MM.1S (cell line): ENCODE data around the gene MEGF6.

Source experiments
- DNase-seq: peaks from one replicate; pipeline ENCODE4 v3.0.0-alpha.2; 2015
- H2AFZ ChIP-seq: fragments of 300-600 bp; sonication (generic); 2 replicates; pipeline ENCODE4 v1.6.0; 2016; ENCODE audit warnings: antibody characterized with exemption, low read length
- H3F3A ChIP-seq: fragments of 300-600 bp; sonication (generic); 2 replicates; pipeline ENCODE4 v1.6.1; 2016; ENCODE audit warnings: mild to moderate bottlenecking, antibody characterized with exemption, low read length, moderate library complexity, mixed read lengths; ENCODE audit not compliant: insufficient read depth
- H3K27ac ChIP-seq: fragments of 300-600 bp; sonication (generic); 2 replicates; pipeline ENCODE4 v1.5.1; 2016; ENCODE audit warnings: mild to moderate bottlenecking, low read length
- H3K27me3 ChIP-seq: fragments of 300-600 bp; sonication (generic); replicated peaks from 2 replicates; pipeline ENCODE4 v1.6.0; 2016; ENCODE audit warnings: low read length; ENCODE audit not compliant: insufficient read depth
- H3K36me3 ChIP-seq: fragments of 300-600 bp; sonication (generic); replicated peaks from 2 replicates; pipeline ENCODE4 v1.6.1; 2016; ENCODE audit warnings: mild to moderate bottlenecking, low read length, mixed read lengths; ENCODE audit not compliant: insufficient read depth
- H3K4me1 ChIP-seq: fragments of 300-600 bp; sonication (generic); 2 replicates; pipeline ENCODE4 v1.6.1; 2016; ENCODE audit warnings: low read length, mixed read lengths
- H3K4me2 ChIP-seq: fragments of 300-600 bp; sonication (generic); 2 replicates; pipeline ENCODE4 v1.6.0; 2016; ENCODE audit warnings: low read depth, low read length
- H3K4me3 ChIP-seq: fragments of 300-600 bp; sonication (generic); 2 replicates; pipeline ENCODE4 v1.5.1; 2016; ENCODE audit warnings: low read length, mixed read lengths
- H3K79me2 ChIP-seq: fragments of 300-600 bp; sonication (generic); 2 replicates; pipeline ENCODE4 v1.6.1; 2016; ENCODE audit warnings: mixed run types, low read length, mixed read lengths
- H3K9ac ChIP-seq: fragments of 300-600 bp; sonication (generic); 2 replicates; pipeline ENCODE4 v1.6.1; 2016; ENCODE audit warnings: low read length, mixed read lengths
- H3K9me2 ChIP-seq: fragments of 300-600 bp; sonication (generic); replicated peaks from 2 replicates; pipeline ENCODE4 v1.6.1; 2016; ENCODE audit warnings: mild to moderate bottlenecking, low read length, mixed read lengths; ENCODE audit not compliant: insufficient read depth
- H3K9me3 ChIP-seq: fragments of 300-600 bp; sonication (generic); replicated peaks from 2 replicates; pipeline ENCODE4 v1.6.1; 2016; ENCODE audit warnings: mild to moderate bottlenecking, low read length, mixed read lengths; ENCODE audit not compliant: insufficient read depth
- H4K20me1 ChIP-seq: fragments of 300-600 bp; sonication (generic); 2 replicates; pipeline ENCODE4 v1.6.1; 2016; ENCODE audit warnings: mild to moderate bottlenecking, low read length, moderate library complexity, mixed read lengths; ENCODE audit not compliant: insufficient read depth
- EZH2 ChIP-seq: fragments of 300-600 bp; sonication (generic); optimal IDR thresholded peaks from 2 replicates; pipeline ENCODE3; 2017; ENCODE audit warnings: low read depth, mild to moderate bottlenecking, antibody characterized with exemption, low read length, mixed read lengths
- EZH2phosphoT487 ChIP-seq: fragments of 300-600 bp; sonication (generic); IDR thresholded peaks from 2 replicates; pipeline ENCODE4 v1.6.1; 2018; ENCODE audit warnings: antibody characterized with exemption, low read length
- TF ChIP-seq, protein P1 (sequence below): fragments of 300-600 bp; sonication (generic); IDR thresholded peaks from 2 replicates; pipeline ENCODE4 v1.5.1; 2016; ENCODE audit warnings: antibody characterized with exemption, low read length, mixed read lengths

MEGF6 gene

DNA sequence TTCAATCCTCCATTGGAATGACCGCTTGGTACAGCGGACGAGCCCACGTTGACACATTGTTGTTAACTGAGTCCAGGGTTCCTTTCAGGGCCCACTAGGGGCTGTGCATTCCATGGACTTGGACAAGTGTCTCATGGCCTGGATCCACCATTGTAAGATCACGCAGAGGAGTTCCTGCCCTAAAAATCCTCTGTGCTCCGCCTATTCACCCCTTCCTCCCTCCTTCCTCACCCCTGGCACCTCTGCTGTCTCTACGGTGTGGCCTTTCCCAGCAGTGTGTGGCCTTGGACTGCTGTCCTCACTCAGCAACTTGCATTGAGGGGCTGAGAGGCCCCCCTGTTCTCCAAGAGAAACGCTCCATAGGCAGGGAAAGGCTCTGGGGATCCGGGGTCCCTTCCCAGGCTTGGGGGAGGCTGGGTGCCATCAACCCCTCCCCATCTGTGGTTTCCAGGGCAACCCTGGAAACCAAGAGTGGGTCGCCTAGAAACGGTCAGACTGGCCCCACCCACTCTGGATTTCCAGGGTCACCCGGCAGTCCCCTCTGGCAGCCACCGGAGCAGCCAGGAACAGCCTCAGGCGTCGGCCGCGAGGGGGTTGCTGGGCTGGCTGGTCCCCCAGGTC lies 50.9 kb downstream of the MEGF6 start:
- Histone ChIP-seq H3K4me3 (no peak overlapping the region), H3K79me2 (no peaks in the 10 kb centered on the region)

DNA sequence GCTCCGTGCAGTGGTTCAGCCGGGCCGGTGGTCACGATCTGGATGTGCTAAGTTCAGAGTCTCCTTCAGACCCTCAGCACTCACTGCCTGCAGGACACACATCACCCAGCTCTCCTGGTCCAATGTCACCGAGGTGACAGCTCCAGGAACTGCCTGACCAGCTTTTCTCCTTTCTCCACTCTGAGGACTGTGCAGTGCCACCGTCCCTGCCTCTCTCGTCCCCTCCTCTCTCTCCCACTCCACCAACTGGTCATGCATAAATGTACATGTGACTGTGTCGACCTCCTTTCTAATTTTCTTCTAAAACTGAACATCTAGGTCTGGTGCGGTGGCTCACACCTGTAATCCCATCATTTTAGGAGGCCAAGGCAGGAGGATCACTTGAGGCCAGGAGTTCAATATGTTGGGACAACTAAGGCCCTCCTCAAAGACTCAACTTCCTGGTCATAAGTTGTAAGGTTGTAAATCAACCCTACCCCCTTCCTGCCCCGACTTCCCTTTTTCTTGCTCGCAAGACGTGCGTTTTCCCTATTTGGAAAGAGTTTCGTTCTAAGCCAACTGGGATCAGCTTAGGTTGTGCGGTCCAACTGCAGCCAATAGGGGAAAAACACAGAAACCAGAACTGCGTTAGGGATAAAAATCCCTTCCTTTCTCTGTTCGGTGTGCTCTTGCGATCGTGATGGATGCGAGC lies 53.1 kb downstream of the MEGF6 start:
- H3K4me2 ChIP-seq: no peak overlapping the region
- no peak overlapping the region for H2AFZ ChIP-seq
- peaks cover 98% of the 10 kb centered on the region for H3K27me3 ChIP-seq
- H3F3A ChIP-seq: no peaks in the 10 kb centered on the region
- H3K79me2 ChIP-seq: no peaks in the 10 kb centered on the region
- DNase-seq: no peak
- no peak overlapping the region for H3K9ac ChIP-seq
- H3K9me2 ChIP-seq: no peaks in the 10 kb centered on the region
- TF ChIP-seq EZH2phosphoT487: no peak
- no peak for TF ChIP-seq EZH2
- TF ChIP-seq, protein P1, sequence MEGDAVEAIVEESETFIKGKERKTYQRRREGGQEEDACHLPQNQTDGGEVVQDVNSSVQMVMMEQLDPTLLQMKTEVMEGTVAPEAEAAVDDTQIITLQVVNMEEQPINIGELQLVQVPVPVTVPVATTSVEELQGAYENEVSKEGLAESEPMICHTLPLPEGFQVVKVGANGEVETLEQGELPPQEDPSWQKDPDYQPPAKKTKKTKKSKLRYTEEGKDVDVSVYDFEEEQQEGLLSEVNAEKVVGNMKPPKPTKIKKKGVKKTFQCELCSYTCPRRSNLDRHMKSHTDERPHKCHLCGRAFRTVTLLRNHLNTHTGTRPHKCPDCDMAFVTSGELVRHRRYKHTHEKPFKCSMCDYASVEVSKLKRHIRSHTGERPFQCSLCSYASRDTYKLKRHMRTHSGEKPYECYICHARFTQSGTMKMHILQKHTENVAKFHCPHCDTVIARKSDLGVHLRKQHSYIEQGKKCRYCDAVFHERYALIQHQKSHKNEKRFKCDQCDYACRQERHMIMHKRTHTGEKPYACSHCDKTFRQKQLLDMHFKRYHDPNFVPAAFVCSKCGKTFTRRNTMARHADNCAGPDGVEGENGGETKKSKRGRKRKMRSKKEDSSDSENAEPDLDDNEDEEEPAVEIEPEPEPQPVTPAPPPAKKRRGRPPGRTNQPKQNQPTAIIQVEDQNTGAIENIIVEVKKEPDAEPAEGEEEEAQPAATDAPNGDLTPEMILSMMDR: no peak
- no peak overlapping the region for H3K27ac ChIP-seq
- no peaks in the 10 kb centered on the region for H3K4me1 ChIP-seq
- no peaks in the 10 kb centered on the region for H4K20me1 ChIP-seq
- H3K9me3 ChIP-seq: no peaks in the 10 kb centered on the region
- no peaks in the 10 kb centered on the region for H3K36me3 ChIP-seq
- H3K4me3 ChIP-seq: no peak overlapping the region

More for the DNA sequence above, 50.9 kb downstream of the MEGF6 start:
- DNase-seq: no peak
- peaks cover 99% of the 10 kb centered on the region for H3K27me3 ChIP-seq
- TF ChIP-seq, protein P1: no peak
- TF ChIP-seq EZH2phosphoT487: no peak
- TF ChIP-seq EZH2: no peak
- H3K36me3 ChIP-seq: no peaks in the 10 kb centered on the region
- no peak overlapping the region for H2AFZ ChIP-seq
- H3K27ac ChIP-seq: no peak overlapping the region
- no peaks in the 10 kb centered on the region for H3K9me3 ChIP-seq
- H4K20me1 ChIP-seq: no peaks in the 10 kb centered on the region
- no peak overlapping the region for H3K4me2 ChIP-seq
- H3K9ac ChIP-seq: no peak overlapping the region
- H3K9me2 ChIP-seq: no peaks in the 10 kb centered on the region
- H3K4me1 ChIP-seq: no peaks in the 10 kb centered on the region
- no peaks in the 10 kb centered on the region for H3F3A ChIP-seq

DNA sequence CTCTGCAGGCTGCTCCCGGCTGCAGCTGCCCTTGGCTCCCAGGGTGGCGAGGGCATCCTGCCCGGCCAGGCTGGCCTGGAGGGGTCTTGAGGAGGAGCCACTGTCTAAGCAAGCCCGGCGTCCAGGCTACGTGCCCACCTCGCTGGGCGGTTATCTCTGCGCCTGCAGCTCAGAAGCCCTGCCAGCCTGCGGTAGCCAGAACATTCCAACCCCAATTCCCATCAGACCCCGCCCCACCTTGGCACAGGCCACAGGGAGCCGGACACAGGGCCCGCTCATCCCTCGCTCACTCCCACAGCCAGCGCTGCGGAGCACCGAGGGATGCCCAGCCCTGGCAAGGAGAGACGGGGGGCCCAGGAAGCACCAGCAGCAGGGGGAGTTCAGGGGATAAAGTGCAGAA lies 53.9 kb downstream of the MEGF6 start:
- H3K9me2 ChIP-seq: no peaks in the 10 kb centered on the region
- no peak overlapping the region for H3K4me2 ChIP-seq
- H3K27ac ChIP-seq: no peak overlapping the region
- H2AFZ ChIP-seq: no peak overlapping the region
- no peaks in the 10 kb centered on the region for H3F3A ChIP-seq
- H3K4me3 ChIP-seq: no peak overlapping the region
- no peak for TF ChIP-seq EZH2
- TF ChIP-seq, protein P1: no peak
- TF ChIP-seq EZH2phosphoT487: no peak
- H3K36me3 ChIP-seq: no peaks in the 10 kb centered on the region
- no peaks in the 10 kb centered on the region for H4K20me1 ChIP-seq
- H3K27me3 ChIP-seq: peaks cover 98% of the 10 kb centered on the region
- H3K79me2 ChIP-seq: no peaks in the 10 kb centered on the region
- DNase-seq: no peak
- no peaks in the 10 kb centered on the region for H3K4me1 ChIP-seq
- H3K9me3 ChIP-seq: no peaks in the 10 kb centered on the region
- H3K9ac ChIP-seq: no peak overlapping the region
